CD4-positive, alpha-beta T cell (primary cell): Measurements from ENCODE around the gene PRR18. TPM values are rescaled to one million over a fixed set of nuclear protein-coding genes. Genes with fewer than 3 reads are reported as not detected.
A peak's percentile ranks its signal among the peaks of the same experiment; 100 is the strongest.
"Not testable (repeated sequence)": the region's sequence is repeated elsewhere in the genome, so short reads cannot be mapped to it uniquely, and the experiment has no call there.

Experiments
- ATAC-seq: fragments of 200-7000 bp; cut with Tn5 transposase; one replicate; pipeline ENCODE4 v1.10.0; 2022; ENCODE audit warnings: mild to moderate bottlenecking; ENCODE audit not compliant: poor library complexity
- CTCF ChIA-PET: fragments of 350-600 bp; sonication (Branson Sonifier 250); formaldehyde crosslinking; loops from one replicate; lab custom pipeline; 2021; ENCODE audit warnings: antibody characterized with exemption, inconsistent platforms; lab: Charles Lee
- POLR2A ChIA-PET: fragments of 350-600 bp; sonication (Branson Sonifier 250); formaldehyde crosslinking; loops from one replicate; lab custom pipeline; 2021; ENCODE audit warnings: antibody characterized with exemption, inconsistent platforms; lab: Charles Lee
- DNase-seq, 14 experiments: peaks; one replicate each; pipeline ENCODE4 v3.0.0-alpha.2; 2013 to 2020; ENCODE audit warnings: mixed read lengths in 2 of 14
- H3K27ac ChIP-seq, 2 donors: one replicate each; pipeline versions ENCODE4 v1.5.1 to v1.7.0; 2013; ENCODE audit warnings: low read length in 2 of 2, low read depth in 1 of 2, mild to moderate bottlenecking in 1 of 2
- H3K27me3 ChIP-seq, 2 experiments: 1 replicate in 1 of 2; 2 replicates in 1 of 2; pipeline versions ENCODE4 v1.6.1 to v1.7.0; 2013; ENCODE audit warnings: low read length in 2 of 2, control low read depth in 1 of 2, mild to moderate bottlenecking in 1 of 2, moderate library complexity in 1 of 2; ENCODE audit not compliant: insufficient read depth in 2 of 2, control insufficient read depth in 1 of 2
- H3K36me3 ChIP-seq: one replicate; pipeline ENCODE4 v1.6.1; 2013; ENCODE audit warnings: low read length, control low read depth; ENCODE audit not compliant: insufficient read depth
- H3K4me1 ChIP-seq: one replicate; pipeline ENCODE4 v1.6.1; 2013; ENCODE audit warnings: low read length, control low read depth; ENCODE audit not compliant: insufficient read depth
- H3K4me3 ChIP-seq: one replicate; pipeline ENCODE4 v1.5.1; 2013; ENCODE audit warnings: mild to moderate bottlenecking, low read length, moderate library complexity
- H3K9me3 ChIP-seq, 2 experiments: 1 replicate in 1 of 2; 2 replicates in 1 of 2; pipeline versions ENCODE4 v1.6.1 to v1.7.0; 2013; ENCODE audit warnings: low read length in 2 of 2, mild to moderate bottlenecking in 2 of 2, control low read depth in 1 of 2, moderate library complexity in 1 of 2; ENCODE audit not compliant: control insufficient read depth in 1 of 2, insufficient read depth in 1 of 2
- H3K27ac Mint-ChIP-seq: one replicate; pipeline ENCODE4 v1.8.0; 2020; ENCODE audit warnings: mixed read lengths
- H3K27me3 Mint-ChIP-seq: one replicate; pipeline ENCODE4 v1.8.0; 2021; ENCODE audit warnings: mixed read lengths
- H3K36me3 Mint-ChIP-seq: one replicate; pipeline ENCODE4 v1.8.0; 2021; ENCODE audit warnings: low read depth, mixed read lengths
- H3K4me1 Mint-ChIP-seq: one replicate; pipeline ENCODE4 v1.8.0; 2021; ENCODE audit warnings: low read depth, mixed read lengths
- H3K4me3 Mint-ChIP-seq: one replicate; pipeline ENCODE4 v1.8.0; 2020; ENCODE audit warnings: mild to moderate bottlenecking, mixed read lengths
- H3K9me3 Mint-ChIP-seq: one replicate; pipeline ENCODE4 v1.8.0; 2020; ENCODE audit warnings: mixed read lengths
- CTCF ChIP-seq: fragments of 200-600 bp; IDR thresholded peaks from one replicate; pipeline ENCODE4 v1.8.0; 2022; ENCODE audit warnings: antibody characterized with exemption, mild to moderate bottlenecking
- intact Hi-C, 2 experiments: fragments of 100-400 bp; cut with DNase I in 1 of 2; cut with micrococcal nuclease in 1 of 2; formaldehyde crosslinking; loops; one replicate each; pipeline versions ENCODE4 v1.15.1 to v1.9.0; 2023 to 2025; cut with DNase I, micrococcal nuclease
- total RNA-seq, 174 experiments: library from RNA in 2 of 174; stranded (reverse) in 2 of 174; gene quantifications; one replicate each; pipeline ENCODE4 v1.2.3 and lab custom pipeline; 2021 to 2026

Gene PRR18
- total RNA-seq, 2 experiments from 2014 or later = not detected

GRCh38 chr6:166346449-166346848, 38.3 kb upstream of the PRR18 start:
- peaks cover 6% of the 10 kb centered on the region for H3K36me3 Mint-ChIP-seq
- Histone ChIP-seq H3K36me3 (no peaks in the 10 kb centered on the region), H3K9me3 (no peaks in the 10 kb centered on the region), H3K27ac (no peak overlapping the region), H3K4me3 (no peak overlapping the region), H3K4me1 (peaks cover 8% of the 10 kb centered on the region), H3K27me3 (no peaks in the 10 kb centered on the region)
- no peak overlapping the region for H3K27ac Mint-ChIP-seq
- DNase-seq = no peak
- ATAC-seq = no peak
- peaks cover 15% of the 10 kb centered on the region for H3K9me3 Mint-ChIP-seq
- no peak overlapping the region for H3K4me3 Mint-ChIP-seq
- TF ChIP-seq CTCF = no peak
- peaks cover 6% of the 10 kb centered on the region for H3K4me1 Mint-ChIP-seq
- ChIA-PET CTCF (no interaction called here), POLR2A (no interaction called here)
- intact Hi-C loops = no loop called here
- no peaks in the 10 kb centered on the region for H3K27me3 Mint-ChIP-seq

- not testable (repeated sequence) for H3K27ac Mint-ChIP-seq
Measured at GRCh38 chr6:166345672-166346071, 37.5 kb upstream of the PRR18 start.

GRCh38 chr6:166344921-166345320, 36.7 kb upstream of the PRR18 start:
- ATAC-seq, H3K9me3 Mint-ChIP-seq, H3K27me3 Mint-ChIP-seq, H3K27ac ChIP-seq, H3K4me1 Mint-ChIP-seq, H3K4me3 ChIP-seq, H3K36me3 ChIP-seq, H3K36me3 Mint-ChIP-seq, H3K27me3 ChIP-seq, POLR2A ChIA-PET, DNase-seq, H3K9me3 ChIP-seq: not testable (repeated sequence)
- CTCF ChIA-PET = interaction anchor here (1.4 kb wide), 1 partner anchor 37 kb away, joined by 4 read pairs; no protein-coding TSS in a partner anchor
- intact Hi-C loops = loop anchor here (1.0 to 5.0 kb wide), 2 partner anchors 36 to 37 kb away; partner anchors contain the start of gene MPC1 (in 1 of the 2)
- Mint-ChIP-seq H3K27ac (peak overlapping the region; percentile 16), H3K4me3 (peak overlapping the region; percentile 62)
- H3K4me1 ChIP-seq = peaks cover 23% of the 10 kb centered on the region

More at GRCh38 chr6:166345672-166346071, 37.5 kb upstream of the PRR18 start:
- ATAC-seq, intact Hi-C loops, H3K4me1 Mint-ChIP-seq, H3K9me3 ChIP-seq, H3K27ac ChIP-seq, H3K27me3 Mint-ChIP-seq, POLR2A ChIA-PET, H3K36me3 ChIP-seq, CTCF ChIA-PET, H3K4me3 ChIP-seq, H3K36me3 Mint-ChIP-seq, H3K27me3 ChIP-seq, DNase-seq: not testable (repeated sequence)
- peak overlapping the region; percentile 23 for H3K4me3 Mint-ChIP-seq
- H3K4me1 ChIP-seq = peaks cover 16% of the 10 kb centered on the region
- H3K9me3 Mint-ChIP-seq = peaks cover 11% of the 10 kb centered on the region

GRCh38 chr6:166344240-166344639, 36.0 kb upstream of the PRR18 start:
- POLR2A ChIA-PET = no interaction called here
- no peak overlapping the region for H3K27ac Mint-ChIP-seq
- ATAC-seq (no peak), DNase-seq (no peak)
- TF ChIP-seq CTCF = no peak
- CTCF ChIA-PET = interaction anchor here (1.4 kb wide), 1 partner anchor 37 kb away, joined by 4 read pairs; no protein-coding TSS in a partner anchor
- Histone ChIP-seq H3K9me3 (no peaks in the 10 kb centered on the region), H3K27me3 (no peaks in the 10 kb centered on the region), H3K4me1 (peaks cover 30% of the 10 kb centered on the region), H3K27ac (no peak overlapping the region), H3K36me3 (peaks cover 2% of the 10 kb centered on the region), H3K4me3 (no peak overlapping the region)
- H3K9me3 Mint-ChIP-seq = no peaks in the 10 kb centered on the region
- peak overlapping the region; percentile 55 for H3K4me3 Mint-ChIP-seq
- intact Hi-C loops = loop anchor here (1.0 to 5.0 kb wide), 2 partner anchors 37 to 38 kb away; partner anchors contain the start of gene MPC1 (in 1 of the 2)
- peaks cover 9% of the 10 kb centered on the region for H3K4me1 Mint-ChIP-seq
- peaks cover 6% of the 10 kb centered on the region for H3K36me3 Mint-ChIP-seq
- no peaks in the 10 kb centered on the region for H3K27me3 Mint-ChIP-seq
